Astrocyte of the cerebellum (primary cell): ENCODE results near the gene CSTPP1.

Experiments used
- DNase-seq: peaks from one replicate; pipeline ENCODE4 v3.0.0-alpha.2; 2011; ENCODE audit warnings: low read depth
- H3K4me3 ChIP-seq: 2 replicates; pipeline ENCODE4 v1.5.1; 2011; ENCODE audit warnings: mild to moderate bottlenecking, low read depth, low read length, moderate library complexity
- CTCF ChIP-seq: IDR thresholded peaks from 2 replicates; pipeline ENCODE4 v1.5.1; 2012; ENCODE audit warnings: low read length, low read depth, moderate library complexity, mild to moderate bottlenecking; ENCODE audit errors: missing control alignments
- in situ Hi-C: cut with HindIII; loops from 2 replicates; pipeline ENCODE4 v1.10.0; 2017; ENCODE audit warnings: low sequenced_read_pairs

CSTPP1 gene

GRCh38 chr11:47136921-47137320, 200.4 kb downstream of the CSTPP1 start:
- TF ChIP-seq CTCF, result no peak
- in situ Hi-C loops, result no loop called here
- no peak overlapping the region for H3K4me3 ChIP-seq
- DNase-seq, result no peak

- in situ Hi-C loops, result no loop called here
- no peak overlapping the region for H3K4me3 ChIP-seq
- TF ChIP-seq CTCF, result no peak
- no peak for DNase-seq
These were observed 200.9 kb downstream of the CSTPP1 start for GRCh38 chr11:47137476-47137875.

- DNase-seq, result no peak
- H3K4me3 ChIP-seq, result no peak overlapping the region
- TF ChIP-seq CTCF, result no peak
- in situ Hi-C loops, result no loop called here
These were observed 203.3 kb downstream of the CSTPP1 start for GRCh38 chr11:47139878-47140277.

GRCh38 chr11:47143322-47143721, 206.8 kb downstream of the CSTPP1 start:
- no peak for DNase-seq
- H3K4me3 ChIP-seq, result no peak overlapping the region
- in situ Hi-C loops, result no loop called here
- TF ChIP-seq CTCF, result no peak

- TF ChIP-seq CTCF, result no peak
- in situ Hi-C loops, result no loop called here
- H3K4me3 ChIP-seq, result no peak overlapping the region
- no peak for DNase-seq
These were observed 208.0 kb downstream of the CSTPP1 start for GRCh38 chr11:47144541-47144940.

- DNase-seq, result no peak
- in situ Hi-C loops, result no loop called here
- TF ChIP-seq CTCF, result no peak
- no peak overlapping the region for H3K4me3 ChIP-seq
These were observed 210.7 kb downstream of the CSTPP1 start for GRCh38 chr11:47147250-47147649.

GRCh38 chr11:47147681-47148080, 211.1 kb downstream of the CSTPP1 start:
- no peak for DNase-seq
- no peak overlapping the region for H3K4me3 ChIP-seq
- TF ChIP-seq CTCF, result no peak
- in situ Hi-C loops, result no loop called here
